Fibroblast of lung (primary cell): ENCODE results near the gene MANSC1. TPM values are rescaled to one million over a fixed set of nuclear protein-coding genes. Genes with fewer than 3 reads are reported as not detected.
"Not testable (repeated sequence)": the region's sequence is repeated elsewhere in the genome, so short reads cannot be mapped to it uniquely, and the experiment has no call there.

Source experiments
- DNase-seq, 2 donors: peaks; one replicate each; pipeline versions ENCODE4 v3.0.0 to v3.0.0-alpha.2; 2010; ENCODE audit warnings: low read depth in 2 of 2
- H2AFZ ChIP-seq: 2 replicates; pipeline ENCODE4 v1.5.1; 2012; ENCODE audit warnings: low read length, control low read depth, inconsistent platforms
- H3K27ac ChIP-seq: 2 replicates; pipeline ENCODE4 v1.5.1; 2011; ENCODE audit warnings: low read length, control low read depth; ENCODE audit not compliant: insufficient read depth
- H3K27me3 ChIP-seq: 2 replicates; pipeline ENCODE4 v1.5.1; 2011; ENCODE audit warnings: mild to moderate bottlenecking, low read length; ENCODE audit not compliant: control insufficient read depth, insufficient read depth
- H3K36me3 ChIP-seq: 2 replicates; pipeline ENCODE4 v1.5.1; 2011; ENCODE audit warnings: low read length; ENCODE audit not compliant: control insufficient read depth, insufficient read depth
- H3K4me1 ChIP-seq: 2 replicates; pipeline ENCODE4 v1.5.1; 2011; ENCODE audit warnings: low read length; ENCODE audit not compliant: control insufficient read depth, insufficient read depth; ENCODE audit errors: extremely low read depth
- H3K4me2 ChIP-seq: 2 replicates; pipeline ENCODE4 v1.5.1; 2011; ENCODE audit warnings: low read length, control low read depth; ENCODE audit not compliant: insufficient read depth; ENCODE audit errors: extremely low read depth
- H3K4me3 ChIP-seq, 4 experiments: fragments of 200-600 bp in 1 of 4; sonication (generic) in 1 of 4; replicated peaks in 1 of 4; 2 replicates each; pipeline ENCODE4 v1.5.1; 2011 to 2016; ENCODE audit warnings: low read length in 4 of 4, low read depth in 3 of 4, mild to moderate bottlenecking in 3 of 4, control low read depth in 2 of 4, inconsistent platforms in 1 of 4, mixed read lengths in 1 of 4; ENCODE audit not compliant: insufficient read depth in 1 of 4; ENCODE audit errors: control extremely low read depth in 1 of 4
- H3K79me2 ChIP-seq: 2 replicates; pipeline ENCODE4 v1.5.1; 2012; ENCODE audit warnings: mild to moderate bottlenecking, low read length, inconsistent platforms; ENCODE audit not compliant: control insufficient read depth, insufficient read depth
- H3K9ac ChIP-seq: 2 replicates; pipeline ENCODE4 v1.5.1; 2011; ENCODE audit warnings: mild to moderate bottlenecking, low read length, control low read depth; ENCODE audit not compliant: insufficient read depth
- H3K9me3 ChIP-seq: 2 replicates; pipeline ENCODE4 v1.5.1; 2012; ENCODE audit warnings: low read depth, low read length; ENCODE audit not compliant: control insufficient read depth, insufficient read depth
- H4K20me1 ChIP-seq: 2 replicates; pipeline ENCODE4 v1.5.1; 2011; ENCODE audit warnings: low read length; ENCODE audit not compliant: control insufficient read depth, insufficient read depth; ENCODE audit errors: extremely low read depth
- EZH2 ChIP-seq: IDR thresholded peaks from 2 replicates; pipeline ENCODE4 v1.5.1; 2012; ENCODE audit warnings: low read length, control low read depth, mild to moderate bottlenecking; ENCODE audit errors: missing control alignments
- polyA plus RNA-seq, 2 donors: library from polyadenylated mRNA; depleted of rRNA in 1 of 2; stranded (reverse) in 1 of 2; unstranded in 1 of 2; fragments of >200 nt; gene quantifications; 2 replicates each; pipeline ENCODE4 v1.2.1, GENCODE V29; 2011 to 2012; ENCODE audit warnings: missing spikeins in 1 of 2
- total RNA-seq: library from RNA; depleted of rRNA; stranded (reverse); fragments of >200 nt; gene quantifications from 2 replicates; pipeline ENCODE4 v1.2.1, GENCODE V29; 2014
- TF ChIP-seq, protein P1 (sequence below), 2 donors: IDR thresholded peaks in 1 of 2; conservative IDR thresholded peaks in 1 of 2; 1 replicate in 1 of 2; 2 replicates in 1 of 2; pipeline ENCODE4 v1.5.1; 2011 to 2012; ENCODE audit warnings: low read length in 2 of 2, control low read depth in 1 of 2, inconsistent platforms in 1 of 2, low read depth in 1 of 2, mild to moderate bottlenecking in 1 of 2

The MANSC1 gene
- total and polyA plus RNA-seq, 2 donors (not counting 1 experiment from before 2014, with no cell fraction given) = 1.8 to 3.7 TPM

DNA sequence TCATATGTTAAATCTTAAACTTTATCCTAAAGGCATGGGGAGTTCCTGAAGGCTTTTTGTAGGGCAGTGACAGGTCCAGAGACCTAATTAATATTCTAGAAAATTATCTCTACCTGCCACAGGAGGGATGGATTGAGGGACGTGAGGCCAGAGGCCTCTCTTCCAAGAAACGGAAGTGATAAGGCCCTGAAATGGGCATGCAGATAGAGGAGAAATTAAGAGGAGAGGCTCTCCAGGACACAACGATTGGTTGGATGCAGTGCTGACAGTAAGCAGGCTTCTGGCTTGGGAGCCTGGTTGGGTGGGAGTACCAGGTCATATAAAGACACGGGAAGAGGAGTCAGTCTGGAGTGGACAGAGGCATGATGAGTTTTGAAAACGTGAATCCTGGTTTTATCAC is 3.8 kb upstream of the MANSC1 start:
- Histone ChIP-seq H3K27ac (no peak overlapping the region), H3K79me2 (peaks cover 4% of the 10 kb centered on the region)

DNA sequence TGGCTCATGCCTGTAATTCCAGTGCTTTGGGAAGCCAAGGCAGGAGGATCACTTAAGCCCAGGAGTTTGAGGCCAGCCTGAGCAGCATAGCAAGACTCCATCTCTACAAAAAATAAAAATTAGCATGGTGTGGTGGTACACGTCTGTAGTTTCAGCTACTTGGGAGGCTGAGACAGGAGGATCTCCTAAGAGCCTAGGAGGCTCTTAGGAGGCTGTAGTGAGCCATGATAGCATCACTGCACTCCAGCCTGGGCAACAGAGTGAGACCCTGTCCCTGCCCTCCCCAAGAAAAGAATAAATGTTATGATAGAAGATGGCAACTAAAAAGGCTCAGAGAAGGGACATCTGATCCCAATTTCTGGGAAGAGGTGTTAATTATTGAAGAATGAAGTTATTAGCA is 3.2 kb upstream of the MANSC1 start:
- H2AFZ ChIP-seq = no peak overlapping the region
- H3K36me3 ChIP-seq = no peaks in the 10 kb centered on the region
- peaks cover 2% of the 10 kb centered on the region for H3K4me1 ChIP-seq
- no peak for DNase-seq
- no peaks in the 10 kb centered on the region for H3K27me3 ChIP-seq
- peaks cover 4% of the 10 kb centered on the region for H3K79me2 ChIP-seq
- no peak for TF ChIP-seq EZH2
- TF ChIP-seq, protein P1, sequence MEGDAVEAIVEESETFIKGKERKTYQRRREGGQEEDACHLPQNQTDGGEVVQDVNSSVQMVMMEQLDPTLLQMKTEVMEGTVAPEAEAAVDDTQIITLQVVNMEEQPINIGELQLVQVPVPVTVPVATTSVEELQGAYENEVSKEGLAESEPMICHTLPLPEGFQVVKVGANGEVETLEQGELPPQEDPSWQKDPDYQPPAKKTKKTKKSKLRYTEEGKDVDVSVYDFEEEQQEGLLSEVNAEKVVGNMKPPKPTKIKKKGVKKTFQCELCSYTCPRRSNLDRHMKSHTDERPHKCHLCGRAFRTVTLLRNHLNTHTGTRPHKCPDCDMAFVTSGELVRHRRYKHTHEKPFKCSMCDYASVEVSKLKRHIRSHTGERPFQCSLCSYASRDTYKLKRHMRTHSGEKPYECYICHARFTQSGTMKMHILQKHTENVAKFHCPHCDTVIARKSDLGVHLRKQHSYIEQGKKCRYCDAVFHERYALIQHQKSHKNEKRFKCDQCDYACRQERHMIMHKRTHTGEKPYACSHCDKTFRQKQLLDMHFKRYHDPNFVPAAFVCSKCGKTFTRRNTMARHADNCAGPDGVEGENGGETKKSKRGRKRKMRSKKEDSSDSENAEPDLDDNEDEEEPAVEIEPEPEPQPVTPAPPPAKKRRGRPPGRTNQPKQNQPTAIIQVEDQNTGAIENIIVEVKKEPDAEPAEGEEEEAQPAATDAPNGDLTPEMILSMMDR (conservative IDR thresholded peaks at IDR 0.05 in 1 of 2, IDR thresholded peaks at IDR 0.05 in 1 of 2; ENCODE audit: low read depth in 1 of 2, low read length in 2 of 2) = no peak
- H3K27ac ChIP-seq = no peak overlapping the region
- no peak overlapping the region for H3K4me2 ChIP-seq
- no peaks in the 10 kb centered on the region for H4K20me1 ChIP-seq
- no peak overlapping the region for H3K9ac ChIP-seq
- no peaks in the 10 kb centered on the region for H3K9me3 ChIP-seq
- no peak overlapping the region for H3K4me3 ChIP-seq

More for the DNA sequence above, 3.8 kb upstream of the MANSC1 start:
- Histone ChIP-seq H3K9me3 (no peaks in the 10 kb centered on the region), H3K4me2 (no peak overlapping the region), H3K4me3 (no peak overlapping the region), H3K9ac (no peak overlapping the region), H3K27me3 (no peaks in the 10 kb centered on the region), H4K20me1 (no peaks in the 10 kb centered on the region), H3K36me3 (no peaks in the 10 kb centered on the region), H2AFZ (no peak overlapping the region), H3K4me1 (peaks cover 2% of the 10 kb centered on the region)
- DNase-seq = no peak
- no peak for TF ChIP-seq EZH2
- TF ChIP-seq, protein P1 (conservative IDR thresholded peaks at IDR 0.05 in 1 of 2, IDR thresholded peaks at IDR 0.05 in 1 of 2; ENCODE audit: low read depth in 1 of 2, low read length in 2 of 2) = no peak

DNA sequence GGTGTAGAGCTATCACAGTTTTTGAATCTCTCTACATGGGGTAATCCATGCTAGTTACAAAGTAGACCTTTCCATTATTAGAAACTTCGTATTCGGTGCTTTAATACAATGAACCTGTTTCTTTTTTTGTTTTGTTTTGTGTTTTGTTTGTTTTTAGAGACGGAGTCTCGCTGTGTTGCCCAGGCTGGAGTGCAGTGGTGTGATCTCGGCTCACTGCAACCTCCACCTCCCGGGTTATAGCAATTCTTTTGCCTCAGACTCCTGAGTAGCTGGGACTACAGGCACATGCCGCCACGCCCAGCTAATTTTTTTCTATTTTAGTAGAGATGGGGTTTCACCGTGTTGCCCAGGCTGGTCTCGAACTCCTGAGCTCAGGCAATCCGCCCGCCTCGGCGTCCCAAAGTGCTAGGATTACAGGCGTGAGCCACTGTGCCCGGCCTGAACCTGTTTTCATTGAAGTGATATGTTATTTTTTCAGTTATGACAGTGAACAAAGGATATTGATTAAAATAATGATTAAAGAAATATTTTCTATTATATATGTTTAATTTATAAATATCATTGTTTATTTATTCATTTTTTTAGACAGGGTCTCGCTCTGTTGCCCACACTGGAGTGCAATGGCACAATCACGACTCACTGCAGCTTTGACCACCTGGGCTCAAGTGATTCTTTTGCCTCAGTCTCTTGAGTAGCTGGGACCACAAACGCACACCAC is 1.6 kb upstream of the MANSC1 start:
- not testable (repeated sequence) for H3K4me2 ChIP-seq, H3K4me1 ChIP-seq, H4K20me1 ChIP-seq, H3K36me3 ChIP-seq, H3K27ac ChIP-seq, H2AFZ ChIP-seq, H3K27me3 ChIP-seq, H3K79me2 ChIP-seq, H3K9me3 ChIP-seq, H3K9ac ChIP-seq, DNase-seq, H3K4me3 ChIP-seq
